Fibroblast of peridontal ligament (primary cell): Measurements from ENCODE around the gene KTI12.
"Not testable (repeated sequence)": the region's sequence is repeated elsewhere in the genome, so short reads cannot be mapped to it uniquely, and the experiment has no call there.

Source experiments
- DNase-seq: peaks from one replicate; pipeline ENCODE4 v3.0.0-alpha.2; 2010; ENCODE audit errors: extremely low read depth

The KTI12 gene

GRCh38 chr1:52037909-52038308 lies 4.3 kb upstream of the KTI12 start:
- DNase-seq: no peak

- DNase-seq: peak; percentile 24
Observed at GRCh38 chr1:52037402-52037814, 3.8 kb upstream of the KTI12 start.

- no peak for DNase-seq
Observed at GRCh38 chr1:52034050-52034384, 407 bp upstream of the KTI12 start.

- peak; percentile 69 for DNase-seq
Observed at GRCh38 chr1:52032785-52033131, 852 bp downstream of the KTI12 start.

GRCh38 chr1:52032124-52032784 lies 1.4 kb downstream of the KTI12 start:
- no peak for DNase-seq

- DNase-seq: not testable (repeated sequence)
Observed at GRCh38 chr1:52028839-52029238, 4.8 kb downstream of the KTI12 start.

GRCh38 chr1:52028328-52028727 lies 5.3 kb downstream of the KTI12 start:
- DNase-seq: no peak

GRCh38 chr1:52026278-52026677 lies 7.3 kb downstream of the KTI12 start:
- DNase-seq: no peak

GRCh38 chr1:52022133-52022532 lies 11.5 kb downstream of the KTI12 start:
- no peak for DNase-seq

- DNase-seq: no peak
Observed at GRCh38 chr1:52008071-52008809, 25.4 kb downstream of the KTI12 start.

- peak; percentile 68 for DNase-seq
Observed at GRCh38 chr1:52007215-52008002, 26.2 kb downstream of the KTI12 start.

GRCh38 chr1:52006081-52006553 lies 27.5 kb downstream of the KTI12 start:
- not testable (repeated sequence) for DNase-seq

- DNase-seq: peak; percentile 78
Observed at GRCh38 chr1:52005548-52005947, 28.1 kb downstream of the KTI12 start.

GRCh38 chr1:52003877-52004276 lies 29.7 kb downstream of the KTI12 start:
- no peak for DNase-seq

GRCh38 chr1:52002038-52002917 lies 31.3 kb downstream of the KTI12 start:
- DNase-seq: peak; percentile 97

GRCh38 chr1:51998701-51999100 lies 34.9 kb downstream of the KTI12 start:
- no peak for DNase-seq

- DNase-seq: no peak
Observed at GRCh38 chr1:51997974-51998382, 35.6 kb downstream of the KTI12 start.

GRCh38 chr1:51990478-51990965 lies 43.1 kb downstream of the KTI12 start, which contains the start of gene RAB3B:
Gene RAB3B, minus strand, starts transcription at chr1:51990700. Its CDS starts 13,583 bp downstream, at chr1:51977117.
- peak; percentile 55 for DNase-seq

- DNase-seq: no peak
Observed at GRCh38 chr1:51989582-51990477, 43.8 kb downstream of the KTI12 start.

GRCh38 chr1:51988254-51988653 lies 45.4 kb downstream of the KTI12 start:
- no peak for DNase-seq
